ENCODE measurements around the gene RAB30. TPM values are rescaled to one million over a fixed set of nuclear protein-coding genes. Genes with fewer than 3 reads are reported as not detected.

Gene RAB30
- total RNA-seq, 1 donor from 2014 or later, result 7.7 TPM

DNA sequence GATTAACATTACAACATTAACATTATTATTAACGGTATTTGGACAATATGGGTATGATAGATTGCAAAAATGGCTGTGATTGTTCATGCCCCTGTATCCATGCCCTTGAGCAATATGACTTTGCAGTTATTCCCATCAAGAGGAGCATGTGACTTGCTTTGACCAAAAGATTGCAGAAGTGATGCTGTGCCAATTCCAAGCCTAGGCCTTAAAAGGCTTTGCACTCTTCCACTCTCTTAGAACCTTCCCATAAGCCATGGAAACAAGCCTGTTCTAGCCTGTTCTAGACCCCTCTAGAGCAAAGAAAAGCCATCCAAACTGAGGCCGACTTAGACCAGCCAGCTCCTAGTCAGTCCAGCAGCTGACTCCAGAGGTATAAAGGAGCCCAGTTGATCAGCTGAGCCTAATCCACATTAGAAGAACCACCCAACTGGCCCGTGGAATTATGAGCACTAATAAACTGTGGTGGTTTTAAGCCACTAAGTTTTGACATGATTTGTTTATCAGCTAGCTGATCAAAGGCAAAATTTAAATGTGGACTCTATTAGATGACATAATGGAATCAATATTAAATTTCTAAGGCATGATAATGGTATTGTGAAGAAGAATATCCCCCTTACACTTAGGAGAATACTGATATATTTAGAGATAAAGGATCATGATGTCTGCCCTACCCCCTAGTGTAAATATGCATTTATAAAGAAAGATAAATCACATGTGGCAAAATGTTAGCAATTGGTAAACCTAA, 28.6 kb downstream of the RAB30 start:
- TF ChIP-seq, protein P1, sequence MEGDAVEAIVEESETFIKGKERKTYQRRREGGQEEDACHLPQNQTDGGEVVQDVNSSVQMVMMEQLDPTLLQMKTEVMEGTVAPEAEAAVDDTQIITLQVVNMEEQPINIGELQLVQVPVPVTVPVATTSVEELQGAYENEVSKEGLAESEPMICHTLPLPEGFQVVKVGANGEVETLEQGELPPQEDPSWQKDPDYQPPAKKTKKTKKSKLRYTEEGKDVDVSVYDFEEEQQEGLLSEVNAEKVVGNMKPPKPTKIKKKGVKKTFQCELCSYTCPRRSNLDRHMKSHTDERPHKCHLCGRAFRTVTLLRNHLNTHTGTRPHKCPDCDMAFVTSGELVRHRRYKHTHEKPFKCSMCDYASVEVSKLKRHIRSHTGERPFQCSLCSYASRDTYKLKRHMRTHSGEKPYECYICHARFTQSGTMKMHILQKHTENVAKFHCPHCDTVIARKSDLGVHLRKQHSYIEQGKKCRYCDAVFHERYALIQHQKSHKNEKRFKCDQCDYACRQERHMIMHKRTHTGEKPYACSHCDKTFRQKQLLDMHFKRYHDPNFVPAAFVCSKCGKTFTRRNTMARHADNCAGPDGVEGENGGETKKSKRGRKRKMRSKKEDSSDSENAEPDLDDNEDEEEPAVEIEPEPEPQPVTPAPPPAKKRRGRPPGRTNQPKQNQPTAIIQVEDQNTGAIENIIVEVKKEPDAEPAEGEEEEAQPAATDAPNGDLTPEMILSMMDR (IDR thresholded peaks at IDR 0.05), result no peak
- intact Hi-C loops (cut with DNase I), result no loop called here
- no peaks in the 10 kb centered on the region for H3K36me3 ChIP-seq
- no peaks in the 10 kb centered on the region for H3K9me3 ChIP-seq
- DNase-seq (ENCODE audit: low spot score in 2 of 2), result no peak
- no peak overlapping the region for H3K4me3 ChIP-seq
- no peak overlapping the region for H3K27ac ChIP-seq
- peaks cover 0 to 6% of the 10 kb centered on the region in 2 donors for H3K4me1 ChIP-seq
- no peaks in the 10 kb centered on the region for H3K27me3 ChIP-seq

DNA sequence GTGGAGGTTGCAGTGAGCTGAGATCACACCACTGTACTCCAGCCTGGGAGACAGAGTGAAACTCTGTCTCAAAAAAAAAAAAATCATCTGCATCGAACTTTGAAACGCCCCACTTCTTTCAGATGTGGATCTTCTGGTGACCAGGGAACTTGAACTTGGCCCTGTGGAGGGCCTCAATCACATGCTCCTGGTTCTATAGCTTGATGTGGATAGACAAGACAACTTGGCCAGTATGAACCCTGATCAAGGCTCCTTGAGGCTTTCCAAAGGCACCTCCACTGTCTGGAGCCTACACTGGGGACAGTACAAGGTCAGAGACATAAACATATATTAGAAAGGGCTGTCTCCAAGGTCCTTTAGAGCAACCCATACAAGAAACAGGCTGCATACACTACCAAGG, 30.6 kb downstream of the RAB30 start:
- Histone ChIP-seq H3K27me3 (no peaks in the 10 kb centered on the region), H3K4me1 (no peaks in the 10 kb centered on the region), H3K4me3 (no peak overlapping the region), H3K27ac (no peak overlapping the region), H3K9me3 (no peaks in the 10 kb centered on the region), H3K36me3 (no peaks in the 10 kb centered on the region)
- DNase-seq (ENCODE audit: low spot score in 2 of 2), result no peak
- intact Hi-C loops (cut with DNase I), result no loop called here
- TF ChIP-seq, protein P1 (IDR thresholded peaks at IDR 0.05), result no peak

DNA sequence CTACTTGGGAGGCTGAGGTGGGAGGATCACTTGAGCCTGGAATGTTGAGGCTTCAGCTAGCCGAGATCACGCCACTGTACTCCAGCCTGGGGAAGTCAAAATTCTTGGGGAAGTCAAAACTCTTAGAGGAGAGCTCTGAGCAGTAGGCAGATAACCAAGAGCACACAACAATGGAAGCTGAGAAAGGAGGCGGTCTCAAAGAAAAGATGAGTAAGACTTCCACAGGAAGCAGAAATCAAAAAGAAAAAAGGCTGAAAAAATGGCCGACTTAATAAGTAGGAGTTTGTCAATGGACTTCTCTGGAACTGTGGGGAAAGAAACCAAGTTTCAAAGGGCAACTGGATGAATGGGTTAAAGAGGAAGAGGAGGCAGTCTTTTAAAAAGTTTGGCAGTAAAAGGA, 32.1 kb downstream of the RAB30 start:
- H3K4me1 ChIP-seq, result peaks cover 0 to 13% of the 10 kb centered on the region in 2 donors
- no peaks in the 10 kb centered on the region for H3K9me3 ChIP-seq
- no peak overlapping the region for H3K4me3 ChIP-seq
- TF ChIP-seq, protein P1 (IDR thresholded peaks at IDR 0.05), result no peak
- no peaks in the 10 kb centered on the region for H3K36me3 ChIP-seq
- no peak for DNase-seq (ENCODE audit: low spot score in 2 of 2)
- intact Hi-C loops (cut with DNase I), result no loop called here
- no peak overlapping the region for H3K27ac ChIP-seq
- H3K27me3 ChIP-seq, result no peaks in the 10 kb centered on the region

DNA sequence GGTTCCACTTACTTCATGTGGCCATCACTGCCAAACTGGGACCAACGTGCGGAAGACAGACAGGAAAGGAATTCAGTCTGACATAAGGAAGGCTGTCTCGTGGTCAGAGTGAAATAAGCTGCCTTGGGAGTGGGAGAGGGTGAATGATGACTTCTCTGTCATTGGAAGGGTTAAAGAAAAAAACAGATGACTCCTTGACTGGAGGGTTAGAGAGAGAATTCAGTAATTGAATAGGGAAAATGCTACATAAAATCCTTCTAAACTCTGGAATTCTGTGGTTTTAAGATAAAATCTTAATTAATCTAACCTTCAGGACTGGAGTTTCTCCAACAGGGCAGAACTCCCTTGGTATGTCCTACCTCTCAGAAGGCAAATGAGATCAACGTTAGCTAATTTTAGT, 33.8 kb downstream of the RAB30 start:
- Histone ChIP-seq H3K4me1 (peaks cover 4 to 13% of the 10 kb centered on the region in 2 donors), H3K4me3 (no peak overlapping the region), H3K9me3 (no peaks in the 10 kb centered on the region), H3K27ac (no peak overlapping the region), H3K36me3 (no peaks in the 10 kb centered on the region), H3K27me3 (no peaks in the 10 kb centered on the region)
- DNase-seq (ENCODE audit: low spot score in 2 of 2), result no peak
- TF ChIP-seq, protein P1 (IDR thresholded peaks at IDR 0.05), result no peak
- intact Hi-C loops (cut with DNase I), result no loop called here

DNA sequence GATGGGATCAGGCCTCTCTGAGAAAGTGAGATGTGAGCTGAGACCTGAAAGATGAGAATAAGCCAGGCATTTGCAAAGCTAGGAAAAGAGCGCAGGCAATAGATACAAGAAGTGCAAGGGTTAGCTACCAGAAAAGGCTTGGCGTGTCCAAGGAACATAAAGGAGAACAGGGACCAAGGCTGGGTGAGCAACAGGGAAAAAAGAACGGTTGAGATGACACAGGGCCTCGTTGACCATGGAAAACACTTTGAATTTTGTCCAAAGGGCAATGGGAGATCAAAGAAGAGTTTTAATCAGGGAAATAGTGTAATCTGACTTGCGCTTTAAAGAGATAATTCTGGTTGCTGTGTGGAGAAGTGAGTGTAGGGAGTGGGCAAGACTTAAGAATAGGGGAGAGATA, 35.0 kb downstream of the RAB30 start:
- no peak overlapping the region for H3K4me3 ChIP-seq
- intact Hi-C loops (cut with DNase I), result no loop called here
- H3K27me3 ChIP-seq, result no peaks in the 10 kb centered on the region
- no peak for DNase-seq (ENCODE audit: low spot score in 2 of 2)
- peaks cover 4 to 13% of the 10 kb centered on the region in 2 donors for H3K4me1 ChIP-seq
- H3K9me3 ChIP-seq, result no peaks in the 10 kb centered on the region
- H3K36me3 ChIP-seq, result no peaks in the 10 kb centered on the region
- no peak overlapping the region for H3K27ac ChIP-seq
- TF ChIP-seq, protein P1 (IDR thresholded peaks at IDR 0.05), result no peak

Data from ascending aorta (tissue), 2 donors.